ENCODE results near the gene AKT1. TPM values are rescaled to one million over a fixed set of nuclear protein-coding genes. Genes with fewer than 3 reads are reported as not detected.

AKT1 gene
- total RNA-seq, 1 donor from 2014 or later = 155 TPM

DNA sequence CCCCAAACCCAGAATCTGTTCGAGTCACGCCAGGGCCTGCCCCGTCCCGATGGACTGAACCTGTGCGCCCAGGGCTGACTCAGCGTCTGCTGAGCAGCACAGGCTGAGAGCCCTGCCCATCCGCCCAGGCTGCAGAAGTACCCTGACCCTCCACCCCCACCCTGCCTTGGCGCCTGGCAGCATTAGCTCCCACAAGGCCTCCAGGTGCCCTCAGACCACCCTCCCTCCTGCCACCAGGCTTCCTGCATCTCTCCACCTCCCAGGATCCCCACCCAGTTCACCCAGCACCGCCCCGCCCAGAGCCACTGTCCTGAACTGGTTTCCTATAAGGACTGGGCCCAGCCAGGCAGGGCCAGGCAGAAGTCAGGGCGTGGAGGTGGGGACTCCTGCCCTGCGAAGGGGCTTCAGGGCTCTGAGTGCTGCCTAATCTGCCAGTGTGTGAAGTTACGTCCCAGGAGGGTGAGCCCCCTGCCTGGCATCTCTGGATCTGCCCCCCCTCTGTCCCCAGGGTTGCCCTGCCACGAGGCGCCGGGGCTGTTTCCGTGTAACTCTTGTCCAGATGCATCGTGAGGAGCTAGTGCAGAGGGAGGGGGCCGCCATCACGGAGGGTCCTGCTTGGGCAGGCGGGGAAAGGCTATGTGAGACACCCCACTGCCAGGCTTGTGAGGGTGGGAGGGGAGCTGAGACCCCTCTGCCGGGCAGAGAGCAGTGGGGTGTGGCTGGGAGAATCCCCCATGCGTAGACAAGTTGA, 62.4 kb downstream of the AKT1 start:
- no peak overlapping the region for H3K4me3 ChIP-seq (ENCODE audit: insufficient read depth, low read depth, low read length)
- no peaks in the 10 kb centered on the region for H3K79me2 ChIP-seq (ENCODE audit: insufficient read depth, low read length)
- H3K9me3 Mint-ChIP-seq (ENCODE audit: unreplicated experiment) = no peaks in the 10 kb centered on the region
- H3K9ac ChIP-seq (ENCODE audit: low read length) = no peak overlapping the region
- H2AFZ ChIP-seq (ENCODE audit: low read depth, low read length) = no peak overlapping the region
- no peak overlapping the region for H3K27ac ChIP-seq (ENCODE audit: low read depth, low read length)
- peaks cover 11% of the 10 kb centered on the region for H3K27me3 Mint-ChIP-seq (ENCODE audit: low read depth, unreplicated experiment)
- no peaks in the 10 kb centered on the region for H3K36me3 ChIP-seq (ENCODE audit: insufficient read depth, low read length)
- H3K4me1 Mint-ChIP-seq (ENCODE audit: low read depth, unreplicated experiment) = no peaks in the 10 kb centered on the region
- no peak overlapping the region for H3K4me2 ChIP-seq (ENCODE audit: low read length)
- no peak for FAIRE-seq
- no peak for TF ChIP-seq EZH2 (IDR thresholded peaks at IDR 0.05; ENCODE audit: insufficient read depth, low read length)
- TF ChIP-seq, protein P1, sequence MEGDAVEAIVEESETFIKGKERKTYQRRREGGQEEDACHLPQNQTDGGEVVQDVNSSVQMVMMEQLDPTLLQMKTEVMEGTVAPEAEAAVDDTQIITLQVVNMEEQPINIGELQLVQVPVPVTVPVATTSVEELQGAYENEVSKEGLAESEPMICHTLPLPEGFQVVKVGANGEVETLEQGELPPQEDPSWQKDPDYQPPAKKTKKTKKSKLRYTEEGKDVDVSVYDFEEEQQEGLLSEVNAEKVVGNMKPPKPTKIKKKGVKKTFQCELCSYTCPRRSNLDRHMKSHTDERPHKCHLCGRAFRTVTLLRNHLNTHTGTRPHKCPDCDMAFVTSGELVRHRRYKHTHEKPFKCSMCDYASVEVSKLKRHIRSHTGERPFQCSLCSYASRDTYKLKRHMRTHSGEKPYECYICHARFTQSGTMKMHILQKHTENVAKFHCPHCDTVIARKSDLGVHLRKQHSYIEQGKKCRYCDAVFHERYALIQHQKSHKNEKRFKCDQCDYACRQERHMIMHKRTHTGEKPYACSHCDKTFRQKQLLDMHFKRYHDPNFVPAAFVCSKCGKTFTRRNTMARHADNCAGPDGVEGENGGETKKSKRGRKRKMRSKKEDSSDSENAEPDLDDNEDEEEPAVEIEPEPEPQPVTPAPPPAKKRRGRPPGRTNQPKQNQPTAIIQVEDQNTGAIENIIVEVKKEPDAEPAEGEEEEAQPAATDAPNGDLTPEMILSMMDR (IDR thresholded peaks at IDR 0.05; ENCODE audit: insufficient read depth, low read depth, low read length) = no peak
- DNase-seq (ENCODE audit: low read depth) = no peak
- no peak overlapping the region for H3K27ac Mint-ChIP-seq (ENCODE audit: unreplicated experiment)
- H4K20me1 ChIP-seq (ENCODE audit: insufficient read depth, low read length) = no peaks in the 10 kb centered on the region
- peaks cover 8% of the 10 kb centered on the region for H3K4me1 ChIP-seq (ENCODE audit: insufficient read depth, low read length)
- no peak overlapping the region for H3K4me3 Mint-ChIP-seq (ENCODE audit: unreplicated experiment)
- no peaks in the 10 kb centered on the region for H3K9me3 ChIP-seq (ENCODE audit: insufficient read depth, low read depth, low read length)
- H3K27me3 ChIP-seq (ENCODE audit: insufficient read depth, low read length) = no peaks in the 10 kb centered on the region
- no peaks in the 10 kb centered on the region for H3K36me3 Mint-ChIP-seq (ENCODE audit: low read depth, unreplicated experiment)

DNA sequence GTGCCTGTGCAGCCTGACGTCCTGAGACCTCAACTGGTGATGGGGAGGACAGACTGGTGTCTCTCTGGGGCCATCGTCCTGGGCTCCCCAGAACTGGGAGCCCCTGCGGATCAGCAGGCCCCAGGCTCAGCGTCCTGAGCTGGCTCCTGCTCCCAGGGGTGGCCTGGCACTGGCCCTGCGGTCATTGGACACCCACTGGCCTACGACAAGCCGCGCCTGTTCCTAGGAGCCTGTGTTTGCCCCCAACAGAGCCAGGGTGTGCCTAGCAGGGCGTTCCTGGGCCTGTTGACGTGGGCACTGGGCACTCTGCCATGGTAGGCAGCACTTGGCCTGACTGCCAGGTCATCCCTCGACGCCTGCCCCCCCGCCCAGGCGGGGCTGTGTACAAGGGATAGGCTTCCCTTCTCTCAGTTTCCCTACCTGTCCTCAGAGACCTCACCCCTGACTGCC, 63.2 kb downstream of the AKT1 start:
- no peak for TF ChIP-seq EZH2 (IDR thresholded peaks at IDR 0.05; ENCODE audit: insufficient read depth, low read length)
- TF ChIP-seq, protein P1 (IDR thresholded peaks at IDR 0.05; ENCODE audit: insufficient read depth, low read depth, low read length) = no peak
- DNase-seq (ENCODE audit: low read depth) (no peak), FAIRE-seq (no peak)
- H3K36me3 ChIP-seq (ENCODE audit: insufficient read depth, low read length) = no peaks in the 10 kb centered on the region
- Mint-ChIP-seq H3K27ac (ENCODE audit: unreplicated experiment) (no peak overlapping the region), H3K4me1 (ENCODE audit: low read depth, unreplicated experiment) (no peaks in the 10 kb centered on the region), H3K27me3 (ENCODE audit: low read depth, unreplicated experiment) (peaks cover 17% of the 10 kb centered on the region), H3K36me3 (ENCODE audit: low read depth, unreplicated experiment) (no peaks in the 10 kb centered on the region), H3K4me3 (ENCODE audit: unreplicated experiment) (no peak overlapping the region), H3K9me3 (ENCODE audit: unreplicated experiment) (no peaks in the 10 kb centered on the region)
- no peak overlapping the region for H3K4me2 ChIP-seq (ENCODE audit: low read length)
- H3K9me3 ChIP-seq (ENCODE audit: insufficient read depth, low read depth, low read length) = no peaks in the 10 kb centered on the region
- H3K27me3 ChIP-seq (ENCODE audit: insufficient read depth, low read length) = no peaks in the 10 kb centered on the region
- no peak overlapping the region for H3K4me3 ChIP-seq (ENCODE audit: insufficient read depth, low read depth, low read length)
- no peak overlapping the region for H3K27ac ChIP-seq (ENCODE audit: low read depth, low read length)
- H3K4me1 ChIP-seq (ENCODE audit: insufficient read depth, low read length) = peaks cover 8% of the 10 kb centered on the region
- no peaks in the 10 kb centered on the region for H4K20me1 ChIP-seq (ENCODE audit: insufficient read depth, low read length)
- H2AFZ ChIP-seq (ENCODE audit: low read depth, low read length) = no peak overlapping the region
- H3K9ac ChIP-seq (ENCODE audit: low read length) = no peak overlapping the region
- H3K79me2 ChIP-seq (ENCODE audit: insufficient read depth, low read length) = no peaks in the 10 kb centered on the region
